Esophagus muscularis mucosa (tissue), 4 donors: ENCODE data around the gene SCAF11. TPM values are rescaled to one million over a fixed set of nuclear protein-coding genes. Genes with fewer than 3 reads are reported as not detected.
A peak's percentile ranks its signal among the peaks of the same experiment; 100 is the strongest.

Experiments used
- DNase-seq: peaks from one replicate; pipeline ENCODE4 v3.0.0-alpha.2; 2017; ENCODE audit errors: extremely low spot score
- H3K27ac ChIP-seq, 4 donors: fragments of 200-600 bp; sonication (generic); replicated peaks in 1 of 4; 1 replicate in 3 of 4; 2 replicates in 1 of 4; pipeline ENCODE4 v1.5.1; 2016 to 2019; ENCODE audit warnings: mild to moderate bottlenecking in 1 of 4
- H3K27me3 ChIP-seq, 4 donors: fragments of 200-600 bp; sonication (generic); one replicate each; pipeline versions ENCODE4 v1.5.1 to v1.6.0; 2016 to 2019
- H3K36me3 ChIP-seq, 4 donors: fragments of 200-600 bp; sonication (generic); one replicate each; pipeline ENCODE4 v1.5.1; 2016 to 2019
- H3K4me1 ChIP-seq, 4 donors: fragments of 200-600 bp; sonication (generic); one replicate each; pipeline ENCODE4 v1.5.1; 2016 to 2019
- H3K4me3 ChIP-seq, 4 donors: fragments of 200-600 bp; sonication (generic); 1 replicate in 2 of 4; 2 replicates in 2 of 4; pipeline ENCODE4 v1.5.1; 2016 to 2019; ENCODE audit warnings: mild to moderate bottlenecking in 4 of 4, moderate library complexity in 1 of 4
- H3K9me3 ChIP-seq, 4 donors: fragments of 200-600 bp; sonication (generic); 1 replicate in 3 of 4; 2 replicates in 1 of 4; pipeline ENCODE4 v1.5.1; 2016 to 2019
- EP300 ChIP-seq: sonication (generic); formaldehyde crosslinking; IDR thresholded peaks from one replicate; pipeline ENCODE4 v1.6.1; 2017; ENCODE audit warnings: antibody characterized with exemption
- POLR2A ChIP-seq: fragments of 450-650 bp; IDR thresholded peaks from one replicate; pipeline ENCODE4 v1.6.1; 2017; ENCODE audit warnings: antibody characterized with exemption, moderate library complexity, mild to moderate bottlenecking, low read depth
- POLR2AphosphoS5 ChIP-seq, 2 donors: sonication (generic); formaldehyde crosslinking; IDR thresholded peaks; one replicate each; pipeline ENCODE4 v1.6.1; 2017; ENCODE audit warnings: antibody characterized with exemption in 2 of 2
- WGBS: methylation state at CpG from one replicate; pipeline ENCODE4 v1.1.5; 2018; 5-methylcytosine and 5-hydroxymethylcytosine counted together
- intact Hi-C: fragments of 100-400 bp; cut with DNase I; formaldehyde crosslinking; loops from one replicate; pipeline ENCODE4 v1.15.1; 2023
- total RNA-seq, 4 donors: library from RNA; depleted of rRNA; stranded (reverse); fragments of >200 nt; gene quantifications; one replicate each; pipeline versions ENCODE4 v1.1.0 to v1.2.1, GENCODE V29; 2016
- TF ChIP-seq, protein P1 (sequence below), 3 experiments: fragments of 200-600 bp in 2 of 3; fragments of 450-650 bp in 1 of 3; sonication (generic) in 2 of 3; IDR thresholded peaks; one replicate each; pipeline ENCODE4 v1.5.1; 2017 to 2019; ENCODE audit warnings: antibody characterized with exemption in 3 of 3, mild to moderate bottlenecking in 2 of 3, moderate library complexity in 1 of 3

SCAF11 gene
- total RNA-seq, 4 donors from 2014 or later = 117 to 150 (median 132) TPM

DNA sequence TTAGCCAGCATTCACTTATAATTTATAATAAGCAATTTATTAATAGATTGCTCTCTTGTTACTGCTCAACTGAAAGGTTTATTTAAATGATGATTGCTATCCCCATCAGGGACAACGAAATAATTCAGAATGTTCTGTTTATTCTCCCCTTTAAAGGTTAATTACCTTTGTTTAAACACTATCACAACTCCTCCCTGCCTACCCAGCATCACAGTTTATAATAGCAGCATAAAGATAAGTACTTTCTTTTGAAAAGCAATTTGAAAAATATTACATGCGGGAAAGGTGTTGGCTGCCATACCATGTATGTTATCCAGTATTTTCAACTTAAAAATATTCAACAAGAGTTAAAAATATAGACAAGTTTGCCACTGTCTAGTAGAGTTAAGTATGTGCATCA, 30.6 kb downstream of the SCAF11 start:
- intact Hi-C loops = no loop called here
- no peak for DNase-seq
- peak overlapping the region in 2 of 4 donors; percentile 19 to 20 for H3K27ac ChIP-seq
- H3K4me1 ChIP-seq = peaks cover 19 to 29% (median 23%) of the 10 kb centered on the region in 4 donors
- TF ChIP-seq, protein P1, sequence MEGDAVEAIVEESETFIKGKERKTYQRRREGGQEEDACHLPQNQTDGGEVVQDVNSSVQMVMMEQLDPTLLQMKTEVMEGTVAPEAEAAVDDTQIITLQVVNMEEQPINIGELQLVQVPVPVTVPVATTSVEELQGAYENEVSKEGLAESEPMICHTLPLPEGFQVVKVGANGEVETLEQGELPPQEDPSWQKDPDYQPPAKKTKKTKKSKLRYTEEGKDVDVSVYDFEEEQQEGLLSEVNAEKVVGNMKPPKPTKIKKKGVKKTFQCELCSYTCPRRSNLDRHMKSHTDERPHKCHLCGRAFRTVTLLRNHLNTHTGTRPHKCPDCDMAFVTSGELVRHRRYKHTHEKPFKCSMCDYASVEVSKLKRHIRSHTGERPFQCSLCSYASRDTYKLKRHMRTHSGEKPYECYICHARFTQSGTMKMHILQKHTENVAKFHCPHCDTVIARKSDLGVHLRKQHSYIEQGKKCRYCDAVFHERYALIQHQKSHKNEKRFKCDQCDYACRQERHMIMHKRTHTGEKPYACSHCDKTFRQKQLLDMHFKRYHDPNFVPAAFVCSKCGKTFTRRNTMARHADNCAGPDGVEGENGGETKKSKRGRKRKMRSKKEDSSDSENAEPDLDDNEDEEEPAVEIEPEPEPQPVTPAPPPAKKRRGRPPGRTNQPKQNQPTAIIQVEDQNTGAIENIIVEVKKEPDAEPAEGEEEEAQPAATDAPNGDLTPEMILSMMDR (IDR thresholded peaks at IDR 0.05) = no peak
- no peak for TF ChIP-seq POLR2AphosphoS5 (IDR thresholded peaks at IDR 0.05)
- TF ChIP-seq EP300 = no peak
- no peak for TF ChIP-seq POLR2A
- H3K4me3 ChIP-seq = no peak overlapping the region
- H3K27me3 ChIP-seq = no peaks in the 10 kb centered on the region
- no peaks in the 10 kb centered on the region for H3K9me3 ChIP-seq
- 54% methylated on average over 2 of the region's 2 CpGs for WGBS
- H3K36me3 ChIP-seq = peaks cover 0 to 18% (median 3%) of the 10 kb centered on the region in 4 donors

DNA sequence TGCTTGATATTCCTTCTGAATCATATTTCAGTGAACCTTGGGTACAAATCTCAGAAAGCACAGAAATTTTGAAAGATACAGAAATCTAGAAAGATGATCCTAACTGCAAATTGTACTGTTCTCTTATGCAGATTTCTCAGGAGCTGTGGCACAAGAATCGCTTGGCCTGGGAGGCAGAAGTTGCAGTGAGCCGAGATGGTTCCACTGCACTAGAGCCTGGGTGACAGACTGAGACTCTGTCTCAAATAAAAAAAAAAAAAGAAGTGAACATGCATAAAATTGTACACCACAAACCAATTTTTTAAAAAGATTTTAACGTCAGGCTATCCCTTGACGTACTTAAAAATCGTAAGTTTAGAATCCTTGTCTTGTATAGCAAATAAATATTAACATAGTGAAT, 31.3 kb downstream of the SCAF11 start:
- no peak overlapping the region for H3K4me3 ChIP-seq
- peaks cover 0 to 18% (median 3%) of the 10 kb centered on the region in 4 donors for H3K36me3 ChIP-seq
- H3K9me3 ChIP-seq = no peaks in the 10 kb centered on the region
- H3K27me3 ChIP-seq = no peaks in the 10 kb centered on the region
- TF ChIP-seq POLR2A (no peak), EP300 (no peak), POLR2AphosphoS5 (IDR thresholded peaks at IDR 0.05) (no peak)
- TF ChIP-seq, protein P1 (IDR thresholded peaks at IDR 0.05) = no peak
- peaks cover 18 to 22% (median 20%) of the 10 kb centered on the region in 4 donors for H3K4me1 ChIP-seq
- WGBS = 79% methylated on average over 5 of the region's 5 CpGs
- H3K27ac ChIP-seq = peak overlapping the region in 2 of 4 donors; percentile 19 to 20
- intact Hi-C loops = no loop called here
- no peak for DNase-seq

DNA sequence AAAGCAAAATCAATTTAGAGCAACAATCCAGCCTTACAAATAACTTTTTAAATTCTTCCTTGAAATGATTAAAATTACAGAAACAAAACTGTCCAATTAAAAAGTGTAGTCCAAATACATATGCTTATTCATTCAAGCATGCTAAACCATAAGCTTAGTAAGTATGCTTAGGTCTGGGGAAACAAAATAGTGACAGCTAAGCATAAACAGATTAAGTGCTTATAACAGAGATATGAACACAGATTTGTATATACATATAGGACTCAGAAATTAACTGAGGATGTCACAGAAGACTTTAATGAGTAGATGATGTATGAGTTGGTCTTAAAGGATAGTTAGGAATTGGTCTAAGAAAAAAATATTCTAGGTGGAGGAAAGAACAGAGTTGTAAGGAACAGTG, 41.8 kb downstream of the SCAF11 start:
- DNase-seq = no peak
- intact Hi-C loops = no loop called here
- H3K4me1 ChIP-seq = peaks cover 0 to 3% (median 0%) of the 10 kb centered on the region in 4 donors
- TF ChIP-seq POLR2AphosphoS5 (IDR thresholded peaks at IDR 0.05) (no peak), EP300 (no peak), POLR2A (no peak)
- TF ChIP-seq, protein P1 (IDR thresholded peaks at IDR 0.05) = no peak
- no peak overlapping the region for H3K4me3 ChIP-seq
- peaks cover 0 to 66% (median 28%) of the 10 kb centered on the region in 4 donors for H3K36me3 ChIP-seq
- H3K27me3 ChIP-seq = no peaks in the 10 kb centered on the region
- H3K9me3 ChIP-seq = no peaks in the 10 kb centered on the region
- no peak overlapping the region for H3K27ac ChIP-seq

DNA sequence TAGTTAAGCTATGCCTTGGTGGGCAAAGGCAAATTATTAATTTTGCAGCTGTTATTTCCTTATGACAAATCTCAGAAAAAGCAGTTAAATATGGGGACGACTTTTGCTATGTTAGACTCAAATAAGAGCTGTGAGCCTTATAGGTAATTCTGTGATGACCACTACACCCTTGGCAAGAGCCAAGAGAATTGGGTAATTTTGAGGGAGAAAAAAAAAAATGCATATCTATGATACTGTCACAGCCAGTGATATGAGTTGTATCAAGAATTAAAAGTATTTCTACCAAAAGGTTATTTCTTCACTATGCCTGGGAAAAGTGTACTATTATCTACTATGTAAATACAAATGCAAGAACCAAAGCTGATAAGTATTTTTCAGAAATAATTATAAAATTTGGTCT, 43.9 kb downstream of the SCAF11 start:
- no peak overlapping the region for H3K4me3 ChIP-seq
- H3K9me3 ChIP-seq = no peaks in the 10 kb centered on the region
- H3K27me3 ChIP-seq = no peaks in the 10 kb centered on the region
- no peak overlapping the region for H3K27ac ChIP-seq
- peaks cover 0 to 79% (median 35%) of the 10 kb centered on the region in 4 donors for H3K36me3 ChIP-seq
- peaks cover 0 to 3% (median 0%) of the 10 kb centered on the region in 4 donors for H3K4me1 ChIP-seq
- TF ChIP-seq POLR2AphosphoS5 (IDR thresholded peaks at IDR 0.05) (no peak), POLR2A (no peak), EP300 (no peak)
- TF ChIP-seq, protein P1 (IDR thresholded peaks at IDR 0.05) = no peak
- no peak for DNase-seq
- intact Hi-C loops = no loop called here
- 100% methylated on average over 1 of the region's 1 CpG for whole genome bisulfite sequencing

DNA sequence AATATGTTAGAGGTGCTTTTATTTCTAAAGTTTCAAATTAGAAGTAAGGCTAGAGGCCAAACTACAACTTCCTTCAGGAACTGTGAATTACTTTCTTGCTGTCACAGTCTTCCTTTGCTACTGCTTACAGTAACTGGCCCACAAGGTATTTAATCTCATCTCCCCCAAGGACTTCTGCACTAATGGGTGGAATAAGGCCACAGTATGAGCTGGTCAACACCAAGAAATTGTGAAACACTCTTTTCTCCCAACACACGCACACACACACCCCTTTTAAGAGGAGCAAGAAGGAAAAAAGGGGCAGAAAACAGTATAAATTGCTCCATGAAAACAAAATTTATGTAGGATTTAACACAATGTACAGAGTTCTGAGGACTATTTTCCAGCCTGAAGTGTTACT, 45.6 kb downstream of the SCAF11 start:
- peaks cover 0 to 82% (median 43%) of the 10 kb centered on the region in 4 donors for H3K36me3 ChIP-seq

More for the DNA sequence above, 45.6 kb downstream of the SCAF11 start:
- intact Hi-C loops = no loop called here
- Histone ChIP-seq H3K4me3 (no peak overlapping the region), H3K4me1 (peaks cover 0 to 3% (median 0%) of the 10 kb centered on the region in 4 donors), H3K27ac (no peak overlapping the region), H3K9me3 (no peaks in the 10 kb centered on the region), H3K27me3 (no peaks in the 10 kb centered on the region)
- WGBS = 77% methylated on average over 1 of the region's 1 CpG
- DNase-seq = no peak
- TF ChIP-seq EP300 (no peak), POLR2AphosphoS5 (IDR thresholded peaks at IDR 0.05) (no peak), POLR2A (no peak)
- TF ChIP-seq, protein P1 (IDR thresholded peaks at IDR 0.05) = no peak
